GM23338 (cell line): ENCODE measurements around the gene REEP1. TPM values are rescaled to one million over a fixed set of nuclear protein-coding genes. Genes with fewer than 3 reads are reported as not detected.

Experiments
- ATAC-seq: fragments of 200-7000 bp; cut with Tn5 transposase; 3 replicates; pipeline ENCODE4 v1.9.1; 2020
- DNase-seq: peaks from one replicate; pipeline ENCODE4 v3.0.0-alpha.2; 2015; ENCODE audit warnings: low spot score
- H2AFZ ChIP-seq: fragments of 200-600 bp; sonication (generic); 2 replicates; pipeline ENCODE4 v1.8.0; 2016; ENCODE audit warnings: antibody characterized with exemption, mild to moderate bottlenecking, moderate library complexity
- H3F3A ChIP-seq: fragments of 200-600 bp; sonication (generic); replicated peaks from 2 replicates; pipeline ENCODE4 v1.8.0; 2017; ENCODE audit warnings: antibody characterized with exemption, mixed run types, low read depth
- H3K27ac ChIP-seq: fragments of 200-600 bp; sonication (generic); 2 replicates; pipeline ENCODE4 v1.6.1; 2016; ENCODE audit warnings: low read depth
- H3K27me3 ChIP-seq: fragments of 200-600 bp; sonication (generic); 2 replicates; pipeline ENCODE4 v1.8.0; 2016; ENCODE audit warnings: mild to moderate bottlenecking, mixed run types, moderate library complexity; ENCODE audit not compliant: insufficient read depth
- H3K36me3 ChIP-seq: fragments of 200-600 bp; sonication (generic); 2 replicates; pipeline ENCODE4 v1.8.0; 2016; ENCODE audit warnings: mild to moderate bottlenecking; ENCODE audit not compliant: insufficient read depth
- H3K4me1 ChIP-seq: fragments of 200-600 bp; sonication (generic); 2 replicates; pipeline ENCODE4 v1.8.0; 2016; ENCODE audit warnings: mild to moderate bottlenecking, moderate library complexity; ENCODE audit not compliant: insufficient read depth
- H3K4me2 ChIP-seq: fragments of 200-600 bp; sonication (generic); 2 replicates; pipeline ENCODE4 v1.7.1; 2017; ENCODE audit warnings: mixed run types
- H3K4me3 ChIP-seq: fragments of 200-600 bp; sonication (generic); 2 replicates; pipeline ENCODE4 v1.6.1; 2016; ENCODE audit warnings: mixed run types
- H3K79me2 ChIP-seq: fragments of 200-600 bp; sonication (generic); replicated peaks from 2 replicates; pipeline ENCODE4 v1.8.0; 2017; ENCODE audit warnings: mild to moderate bottlenecking; ENCODE audit not compliant: insufficient read depth
- H3K9me2 ChIP-seq: fragments of 200-600 bp; sonication (generic); 2 replicates; pipeline ENCODE4 v1.8.0; 2017; ENCODE audit not compliant: insufficient read depth
- H4K20me1 ChIP-seq: fragments of 200-600 bp; sonication (generic); replicated peaks from 2 replicates; pipeline ENCODE4 v1.8.0; 2017; ENCODE audit warnings: mild to moderate bottlenecking; ENCODE audit not compliant: insufficient read depth
- H3K27ac Mint-ChIP-seq: 2 replicates; pipeline ENCODE4 v1.8.0; 2020; ENCODE audit warnings: inconsistent platforms, mild to moderate bottlenecking, moderate library complexity, mixed read lengths
- H3K27me3 Mint-ChIP-seq: 3 replicates; pipeline ENCODE4 v1.8.0; 2022; ENCODE audit warnings: low read depth, mild to moderate bottlenecking, moderate library complexity, mixed read lengths, inconsistent platforms; ENCODE audit not compliant: insufficient read depth, poor library complexity
- H3K36me3 Mint-ChIP-seq: 3 replicates; pipeline ENCODE4 v1.8.0; 2021; ENCODE audit warnings: low read depth, mild to moderate bottlenecking, inconsistent platforms, moderate library complexity, mixed read lengths
- H3K4me1 Mint-ChIP-seq: 3 replicates; pipeline ENCODE4 v1.8.0; 2020; ENCODE audit warnings: mild to moderate bottlenecking, inconsistent platforms, mixed read lengths
- H3K4me3 Mint-ChIP-seq: 3 replicates; pipeline ENCODE4 v1.8.0; 2021; ENCODE audit warnings: moderate library complexity, mild to moderate bottlenecking, inconsistent platforms, mixed read lengths
- H3K9me3 Mint-ChIP-seq: 3 replicates; pipeline ENCODE4 v1.8.0; 2020; ENCODE audit warnings: moderate library complexity, mild to moderate bottlenecking, inconsistent platforms, mixed read lengths
- CREB1 ChIP-seq: fragments of 250-450 bp; sonication (Bioruptor Pico); IDR thresholded peaks from 2 replicates; pipeline ENCODE4 v1.5.0; 2020; ENCODE audit warnings: low read depth, mild to moderate bottlenecking, moderate library complexity
- CTCF ChIP-seq, 2 experiments: fragments of 200-600 bp in 1 of 2; sonication (generic) in 1 of 2; conservative IDR thresholded peaks; 2 replicates each; pipeline versions ENCODE4 v1.5.1 to v1.6.1; 2016 to 2017; ENCODE audit warnings: antibody characterized with exemption in 2 of 2, low read depth in 2 of 2, mild to moderate bottlenecking in 2 of 2, moderate library complexity in 1 of 2
- ETS1 ChIP-seq: IDR thresholded peaks from 2 replicates; pipeline ENCODE4 v1.6.1; 2016; ENCODE audit warnings: antibody characterized with exemption
- EZH2 ChIP-seq: fragments of 200-600 bp; sonication (generic); IDR thresholded peaks from one replicate; pipeline ENCODE4 v1.8.0; 2017; ENCODE audit warnings: antibody characterized with exemption, mild to moderate bottlenecking, low read depth; ENCODE audit not compliant: unreplicated experiment
- EZH2phosphoT487 ChIP-seq: fragments of 200-600 bp; sonication (generic); IDR thresholded peaks from one replicate; pipeline ENCODE4 v1.8.1; 2018; ENCODE audit warnings: antibody characterized with exemption; ENCODE audit not compliant: unreplicated experiment
- JUNB ChIP-seq: IDR thresholded peaks from one replicate; pipeline ENCODE4 v1.6.1; 2016; ENCODE audit warnings: antibody characterized with exemption; ENCODE audit not compliant: unreplicated experiment
- NANOG ChIP-seq: IDR thresholded peaks from 2 replicates; pipeline ENCODE4 v1.6.1; 2016; ENCODE audit warnings: antibody characterized with exemption, borderline replicate concordance
- POLR2AphosphoS5 ChIP-seq: IDR thresholded peaks from 2 replicates; pipeline ENCODE4 v1.6.1; 2016; ENCODE audit warnings: antibody characterized with exemption, low read depth
- REST ChIP-seq: IDR thresholded peaks from one replicate; pipeline ENCODE4 v1.6.1; 2018; ENCODE audit warnings: antibody characterized with exemption; ENCODE audit not compliant: unreplicated experiment
- STAT1 ChIP-seq: IDR thresholded peaks from one replicate; pipeline ENCODE4 v1.6.1; 2016; ENCODE audit warnings: antibody characterized with exemption; ENCODE audit not compliant: unreplicated experiment
- ZNF114 ChIP-seq: fragments of 250-450 bp; sonication (Bioruptor Pico); IDR thresholded peaks from 2 replicates; pipeline ENCODE4 v1.5.0; 2020; ENCODE audit warnings: mild to moderate bottlenecking, moderate library complexity
- ZNF331 ChIP-seq: fragments of 250-450 bp; sonication (Bioruptor Pico); IDR thresholded peaks from 2 replicates; pipeline ENCODE4 v1.5.0; 2020; ENCODE audit warnings: low read depth, mild to moderate bottlenecking, moderate library complexity
- ZNF462 ChIP-seq: fragments of 250-450 bp; sonication (Bioruptor Pico); IDR thresholded peaks from 2 replicates; pipeline ENCODE4 v1.5.0; 2020; ENCODE audit warnings: mild to moderate bottlenecking, moderate library complexity
- polyA plus RNA-seq: library from polyadenylated mRNA; unstranded; fragments of >200 nt; fragmentation: Nextera tagmentation; extraction: Ambion mirVana; gene quantifications from 2 replicates; pipeline ENCODE4 v1.2.1, GENCODE V29; 2016
- total RNA-seq: library from RNA; depleted of rRNA; stranded (reverse); fragments of >200 nt; shearing (Covaris generic); gene quantifications from 2 replicates; pipeline ENCODE4 v1.2.3, GENCODE V29; 2014

REEP1 gene
- total and polyA plus RNA-seq, 2 experiments from 2014 or later = 1.6 to 1.8 TPM

GRCh38 chr2:86238354-86238753 lies 99.1 kb downstream of the REEP1 start:
- Mint-ChIP-seq H3K36me3 (no peaks in the 10 kb centered on the region), H3K9me3 (no peaks in the 10 kb centered on the region), H3K27ac (no peak overlapping the region), H3K4me3 (no peak overlapping the region), H3K4me1 (peaks cover 14% of the 10 kb centered on the region), H3K27me3 (peaks cover 5% of the 10 kb centered on the region)
- H3F3A ChIP-seq = no peaks in the 10 kb centered on the region
- peaks cover 5% of the 10 kb centered on the region; the same call in 1 of the 2 replicates for H3K4me1 ChIP-seq
- H3K36me3 ChIP-seq = no peaks in the 10 kb centered on the region
- no peak overlapping the region for H3K27ac ChIP-seq
- H3K27me3 ChIP-seq = no peaks in the 10 kb centered on the region
- no peaks in the 10 kb centered on the region for H4K20me1 ChIP-seq
- no peak for DNase-seq
- no peak for ATAC-seq
- H2AFZ ChIP-seq = no peak overlapping the region
- no peak overlapping the region for H3K4me2 ChIP-seq
- no peaks in the 10 kb centered on the region for H3K9me2 ChIP-seq
- TF ChIP-seq ZNF331 (CRISPR knock-in tag) (no peak), POLR2AphosphoS5 (no peak), ZNF114 (CRISPR knock-in tag) (no peak), JUNB (no peak), NANOG (no peak), EZH2phosphoT487 (no peak), STAT1 (no peak), CTCF (conservative IDR thresholded peaks at IDR 0.05; ENCODE audit: low read depth in 2 of 2) (no peak), CREB1 (no peak), EZH2 (no peak), ETS1 (no peak), ZNF462 (no peak), REST (no peak)
- no peak overlapping the region for H3K4me3 ChIP-seq
- no peaks in the 10 kb centered on the region for H3K79me2 ChIP-seq
